GM12892 (cell line): Measurements from ENCODE around the gene TMIE.

Experiments used
- POLR2AphosphoS5 ChIP-seq: IDR thresholded peaks from 2 replicates; pipeline ENCODE4 v1.6.1; 2011; ENCODE audit warnings: low read depth, low read length, control low read depth
- TAF1 ChIP-seq: IDR thresholded peaks from 2 replicates; pipeline ENCODE4 v1.6.1; 2011; ENCODE audit warnings: low read depth, mild to moderate bottlenecking, control low read depth, low read length, borderline replicate concordance

DNA sequence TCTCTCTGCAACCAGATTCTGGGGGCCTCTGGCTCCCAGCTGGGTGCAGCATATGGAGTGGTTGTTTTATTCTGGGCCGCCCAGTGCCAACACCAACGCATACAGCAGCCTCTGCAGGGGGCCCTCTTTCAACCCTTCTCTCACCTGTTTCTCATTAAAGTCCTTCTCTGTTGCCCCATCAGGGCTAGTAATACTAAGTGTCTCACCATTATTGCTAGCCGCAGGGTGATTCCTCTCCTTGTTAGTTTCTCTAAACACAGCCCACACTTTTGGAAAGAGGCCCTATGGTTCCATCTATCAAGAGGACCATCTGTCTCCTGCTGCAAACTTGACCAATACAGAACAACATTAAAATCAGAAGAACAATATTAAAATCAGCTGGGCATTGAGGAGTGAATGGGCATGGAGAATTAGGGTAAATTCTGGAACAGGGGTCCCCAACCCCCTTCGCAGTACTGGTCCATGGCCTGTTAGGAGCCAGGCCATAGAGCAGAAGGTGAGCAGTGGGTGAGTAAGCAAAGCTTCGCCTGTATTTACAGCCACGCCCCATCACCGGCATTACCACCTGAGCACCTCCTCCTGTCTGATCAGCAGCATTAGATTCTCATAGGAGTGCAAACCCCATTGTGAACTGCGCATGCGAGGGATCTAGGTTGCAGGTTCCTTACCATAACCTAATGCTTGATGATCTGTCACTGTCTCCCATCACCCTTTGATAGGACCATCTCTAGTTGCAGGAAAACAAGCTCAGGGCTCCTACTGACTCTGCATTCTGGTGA, 44.2 kb upstream of the TMIE start:
- TF ChIP-seq POLR2AphosphoS5 (no peak), TAF1 (no peak)
